GM23338 (cell line): ENCODE data around the gene ZNF775. TPM values are rescaled to one million over a fixed set of nuclear protein-coding genes. Genes with fewer than 3 reads are reported as not detected.

Experiments used
- EZH2 ChIP-seq: fragments of 200-600 bp; sonication (generic); IDR thresholded peaks from one replicate; pipeline ENCODE4 v1.8.0; 2017; ENCODE audit warnings: antibody characterized with exemption, mild to moderate bottlenecking, low read depth; ENCODE audit not compliant: unreplicated experiment
- NANOG ChIP-seq: IDR thresholded peaks from 2 replicates; pipeline ENCODE4 v1.6.1; 2016; ENCODE audit warnings: antibody characterized with exemption, borderline replicate concordance
- STAT1 ChIP-seq: IDR thresholded peaks from one replicate; pipeline ENCODE4 v1.6.1; 2016; ENCODE audit warnings: antibody characterized with exemption; ENCODE audit not compliant: unreplicated experiment
- polyA plus RNA-seq: library from polyadenylated mRNA; unstranded; fragments of >200 nt; fragmentation: Nextera tagmentation; extraction: Ambion mirVana; gene quantifications from 2 replicates; pipeline ENCODE4 v1.2.1, GENCODE V29; 2016
- total RNA-seq: library from RNA; depleted of rRNA; stranded (reverse); fragments of >200 nt; shearing (Covaris generic); gene quantifications from 2 replicates; pipeline ENCODE4 v1.2.3, GENCODE V29; 2014
- TF ChIP-seq, protein P1 (sequence below): fragments of 250-450 bp; sonication (Bioruptor Pico); IDR thresholded peaks from 2 replicates; pipeline ENCODE4 v1.5.0; 2020; ENCODE audit warnings: mild to moderate bottlenecking, moderate library complexity
- TF ChIP-seq, protein P2 (sequence below): IDR thresholded peaks from one replicate; pipeline ENCODE4 v1.6.1; 2018; ENCODE audit warnings: antibody characterized with exemption; ENCODE audit not compliant: unreplicated experiment
- TF ChIP-seq, protein P3 (sequence below): IDR thresholded peaks from 2 replicates; pipeline ENCODE4 v1.6.1; 2016; ENCODE audit warnings: antibody characterized with exemption

Gene ZNF775
- total and polyA plus RNA-seq, 2 experiments from 2014 or later, result 4.5 to 38.2 TPM

DNA sequence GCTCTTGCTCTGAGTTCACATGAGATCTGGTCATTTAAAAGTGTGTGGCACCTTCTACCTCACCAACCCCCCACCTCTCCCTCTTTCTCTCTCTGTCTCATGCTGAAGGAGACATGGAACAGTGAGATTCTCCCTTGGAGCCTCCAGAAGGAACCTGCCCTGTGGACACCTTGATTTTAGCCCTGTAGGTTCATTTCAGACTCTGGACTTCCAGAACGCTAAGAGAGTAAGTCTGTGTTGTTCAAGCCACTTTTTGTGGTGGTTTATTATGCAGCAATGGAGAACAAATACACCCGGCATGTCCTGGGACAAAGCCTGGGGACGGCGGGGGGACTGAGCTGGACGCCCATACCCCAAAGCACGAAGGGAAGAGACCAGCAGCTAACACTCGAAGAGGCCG is 50.6 kb downstream of the ZNF775 start (continued):
- TF ChIP-seq, protein P1, sequence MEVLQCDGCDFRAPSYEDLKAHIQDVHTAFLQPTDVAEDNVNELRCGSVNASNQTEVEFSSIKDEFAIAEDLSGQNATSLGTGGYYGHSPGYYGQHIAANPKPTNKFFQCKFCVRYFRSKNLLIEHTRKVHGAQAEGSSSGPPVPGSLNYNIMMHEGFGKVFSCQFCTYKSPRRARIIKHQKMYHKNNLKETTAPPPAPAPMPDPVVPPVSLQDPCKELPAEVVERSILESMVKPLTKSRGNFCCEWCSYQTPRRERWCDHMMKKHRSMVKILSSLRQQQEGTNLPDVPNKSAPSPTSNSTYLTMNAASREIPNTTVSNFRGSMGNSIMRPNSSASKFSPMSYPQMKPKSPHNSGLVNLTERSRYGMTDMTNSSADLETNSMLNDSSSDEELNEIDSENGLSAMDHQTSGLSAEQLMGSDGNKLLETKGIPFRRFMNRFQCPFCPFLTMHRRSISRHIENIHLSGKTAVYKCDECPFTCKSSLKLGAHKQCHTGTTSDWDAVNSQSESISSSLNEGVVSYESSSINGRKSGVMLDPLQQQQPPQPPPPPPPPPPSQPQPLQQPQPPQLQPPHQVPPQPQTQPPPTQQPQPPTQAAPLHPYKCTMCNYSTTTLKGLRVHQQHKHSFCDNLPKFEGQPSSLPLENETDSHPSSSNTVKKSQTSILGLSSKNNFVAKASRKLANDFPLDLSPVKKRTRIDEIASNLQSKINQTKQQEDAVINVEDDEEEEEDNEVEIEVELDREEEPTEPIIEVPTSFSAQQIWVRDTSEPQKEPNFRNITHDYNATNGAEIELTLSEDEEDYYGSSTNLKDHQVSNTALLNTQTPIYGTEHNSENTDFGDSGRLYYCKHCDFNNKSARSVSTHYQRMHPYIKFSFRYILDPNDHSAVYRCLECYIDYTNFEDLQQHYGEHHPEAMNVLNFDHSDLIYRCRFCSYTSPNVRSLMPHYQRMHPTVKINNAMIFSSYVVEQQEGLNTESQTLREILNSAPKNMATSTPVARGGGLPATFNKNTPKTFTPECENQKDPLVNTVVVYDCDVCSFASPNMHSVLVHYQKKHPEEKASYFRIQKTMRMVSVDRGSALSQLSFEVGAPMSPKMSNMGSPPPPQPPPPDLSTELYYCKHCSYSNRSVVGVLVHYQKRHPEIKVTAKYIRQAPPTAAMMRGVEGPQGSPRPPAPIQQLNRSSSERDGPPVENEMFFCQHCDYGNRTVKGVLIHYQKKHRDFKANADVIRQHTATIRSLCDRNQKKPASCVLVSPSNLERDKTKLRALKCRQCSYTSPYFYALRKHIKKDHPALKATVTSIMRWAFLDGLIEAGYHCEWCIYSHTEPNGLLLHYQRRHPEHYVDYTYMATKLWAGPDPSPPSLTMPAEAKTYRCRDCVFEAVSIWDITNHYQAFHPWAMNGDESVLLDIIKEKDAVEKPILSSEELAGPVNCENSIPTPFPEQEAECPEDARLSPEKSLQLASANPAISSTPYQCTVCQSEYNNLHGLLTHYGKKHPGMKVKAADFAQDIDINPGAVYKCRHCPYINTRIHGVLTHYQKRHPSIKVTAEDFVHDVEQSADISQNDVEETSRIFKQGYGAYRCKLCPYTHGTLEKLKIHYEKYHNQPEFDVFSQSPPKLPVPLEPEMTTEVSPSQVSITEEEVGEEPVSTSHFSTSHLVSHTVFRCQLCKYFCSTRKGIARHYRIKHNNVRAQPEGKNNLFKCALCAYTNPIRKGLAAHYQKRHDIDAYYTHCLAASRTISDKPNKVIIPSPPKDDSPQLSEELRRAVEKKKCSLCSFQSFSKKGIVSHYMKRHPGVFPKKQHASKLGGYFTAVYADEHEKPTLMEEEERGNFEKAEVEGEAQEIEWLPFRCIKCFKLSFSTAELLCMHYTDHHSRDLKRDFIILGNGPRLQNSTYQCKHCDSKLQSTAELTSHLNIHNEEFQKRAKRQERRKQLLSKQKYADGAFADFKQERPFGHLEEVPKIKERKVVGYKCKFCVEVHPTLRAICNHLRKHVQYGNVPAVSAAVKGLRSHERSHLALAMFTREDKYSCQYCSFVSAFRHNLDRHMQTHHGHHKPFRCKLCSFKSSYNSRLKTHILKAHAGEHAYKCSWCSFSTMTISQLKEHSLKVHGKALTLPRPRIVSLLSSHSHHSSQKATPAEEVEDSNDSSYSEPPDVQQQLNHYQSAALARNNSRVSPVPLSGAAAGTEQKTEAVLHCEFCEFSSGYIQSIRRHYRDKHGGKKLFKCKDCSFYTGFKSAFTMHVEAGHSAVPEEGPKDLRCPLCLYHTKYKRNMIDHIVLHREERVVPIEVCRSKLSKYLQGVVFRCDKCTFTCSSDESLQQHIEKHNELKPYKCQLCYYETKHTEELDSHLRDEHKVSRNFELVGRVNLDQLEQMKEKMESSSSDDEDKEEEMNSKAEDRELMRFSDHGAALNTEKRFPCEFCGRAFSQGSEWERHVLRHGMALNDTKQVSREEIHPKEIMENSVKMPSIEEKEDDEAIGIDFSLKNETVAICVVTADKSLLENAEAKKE (CRISPR knock-in tag), result no peak
- TF ChIP-seq STAT1 (no peak), NANOG (no peak), EZH2 (no peak)
- TF ChIP-seq, protein P2, sequence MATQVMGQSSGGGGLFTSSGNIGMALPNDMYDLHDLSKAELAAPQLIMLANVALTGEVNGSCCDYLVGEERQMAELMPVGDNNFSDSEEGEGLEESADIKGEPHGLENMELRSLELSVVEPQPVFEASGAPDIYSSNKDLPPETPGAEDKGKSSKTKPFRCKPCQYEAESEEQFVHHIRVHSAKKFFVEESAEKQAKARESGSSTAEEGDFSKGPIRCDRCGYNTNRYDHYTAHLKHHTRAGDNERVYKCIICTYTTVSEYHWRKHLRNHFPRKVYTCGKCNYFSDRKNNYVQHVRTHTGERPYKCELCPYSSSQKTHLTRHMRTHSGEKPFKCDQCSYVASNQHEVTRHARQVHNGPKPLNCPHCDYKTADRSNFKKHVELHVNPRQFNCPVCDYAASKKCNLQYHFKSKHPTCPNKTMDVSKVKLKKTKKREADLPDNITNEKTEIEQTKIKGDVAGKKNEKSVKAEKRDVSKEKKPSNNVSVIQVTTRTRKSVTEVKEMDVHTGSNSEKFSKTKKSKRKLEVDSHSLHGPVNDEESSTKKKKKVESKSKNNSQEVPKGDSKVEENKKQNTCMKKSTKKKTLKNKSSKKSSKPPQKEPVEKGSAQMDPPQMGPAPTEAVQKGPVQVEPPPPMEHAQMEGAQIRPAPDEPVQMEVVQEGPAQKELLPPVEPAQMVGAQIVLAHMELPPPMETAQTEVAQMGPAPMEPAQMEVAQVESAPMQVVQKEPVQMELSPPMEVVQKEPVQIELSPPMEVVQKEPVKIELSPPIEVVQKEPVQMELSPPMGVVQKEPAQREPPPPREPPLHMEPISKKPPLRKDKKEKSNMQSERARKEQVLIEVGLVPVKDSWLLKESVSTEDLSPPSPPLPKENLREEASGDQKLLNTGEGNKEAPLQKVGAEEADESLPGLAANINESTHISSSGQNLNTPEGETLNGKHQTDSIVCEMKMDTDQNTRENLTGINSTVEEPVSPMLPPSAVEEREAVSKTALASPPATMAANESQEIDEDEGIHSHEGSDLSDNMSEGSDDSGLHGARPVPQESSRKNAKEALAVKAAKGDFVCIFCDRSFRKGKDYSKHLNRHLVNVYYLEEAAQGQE, result no peak
- TF ChIP-seq, protein P3, sequence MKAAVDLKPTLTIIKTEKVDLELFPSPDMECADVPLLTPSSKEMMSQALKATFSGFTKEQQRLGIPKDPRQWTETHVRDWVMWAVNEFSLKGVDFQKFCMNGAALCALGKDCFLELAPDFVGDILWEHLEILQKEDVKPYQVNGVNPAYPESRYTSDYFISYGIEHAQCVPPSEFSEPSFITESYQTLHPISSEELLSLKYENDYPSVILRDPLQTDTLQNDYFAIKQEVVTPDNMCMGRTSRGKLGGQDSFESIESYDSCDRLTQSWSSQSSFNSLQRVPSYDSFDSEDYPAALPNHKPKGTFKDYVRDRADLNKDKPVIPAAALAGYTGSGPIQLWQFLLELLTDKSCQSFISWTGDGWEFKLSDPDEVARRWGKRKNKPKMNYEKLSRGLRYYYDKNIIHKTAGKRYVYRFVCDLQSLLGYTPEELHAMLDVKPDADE, result no peak
